Endothelial cell of hepatic sinusoid (primary cell): ENCODE data around the gene OR5K4.

Source experiments
- in situ Hi-C: cut with HindIII; loops from 2 replicates; pipeline ENCODE4 v1.10.0; 2017; ENCODE audit warnings: low sequenced_read_pairs

The OR5K4 gene

DNA sequence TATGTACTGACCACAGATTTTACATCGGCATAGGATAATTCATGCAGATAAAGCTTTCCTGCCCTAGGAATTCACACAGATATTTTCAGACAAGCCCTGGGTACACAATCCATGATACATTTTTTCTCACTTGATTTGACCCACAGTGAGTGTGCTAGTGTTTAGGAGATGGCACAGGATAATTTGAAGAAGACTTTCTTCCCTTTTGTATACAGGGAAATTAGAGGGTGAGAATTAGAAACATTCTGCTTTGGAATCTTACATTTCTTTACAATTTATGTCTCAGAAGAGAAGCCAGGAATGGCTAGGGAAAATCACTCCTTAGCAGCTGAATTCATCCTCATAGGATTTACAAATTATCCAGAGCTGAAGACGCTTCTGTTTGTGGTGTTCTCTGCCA, at the start of gene OR5K4:
Gene OR5K4 (plus strand): TSS at position 301 of the 400 bp plus-strand sequence. CDS start 0 bp downstream, at position 301.
- in situ Hi-C loops = no loop called here

DNA sequence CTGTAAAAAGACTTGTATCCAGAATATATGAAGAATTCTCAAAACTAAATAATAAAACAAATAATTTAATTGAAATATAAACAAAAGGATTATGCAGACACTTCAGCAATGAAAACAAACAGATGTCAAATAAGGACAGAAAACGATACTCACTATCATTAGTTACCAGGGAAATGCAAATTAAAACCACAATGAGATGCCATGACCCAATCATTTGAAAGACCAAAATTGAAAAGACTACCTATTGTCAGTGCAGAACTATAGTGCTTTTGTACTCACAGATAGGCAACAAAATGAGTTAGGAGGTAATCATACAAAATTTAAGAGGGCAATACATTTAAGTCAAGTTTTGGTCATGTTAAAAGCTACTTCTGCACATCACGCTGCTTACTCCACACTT, 31.6 kb upstream of the OR5K4 start:
- in situ Hi-C loops = no loop called here

- in situ Hi-C loops = no loop called here
Observed at GRCh38 chr3:98322686-98323085, 31.0 kb upstream of the OR5K4 start.

DNA sequence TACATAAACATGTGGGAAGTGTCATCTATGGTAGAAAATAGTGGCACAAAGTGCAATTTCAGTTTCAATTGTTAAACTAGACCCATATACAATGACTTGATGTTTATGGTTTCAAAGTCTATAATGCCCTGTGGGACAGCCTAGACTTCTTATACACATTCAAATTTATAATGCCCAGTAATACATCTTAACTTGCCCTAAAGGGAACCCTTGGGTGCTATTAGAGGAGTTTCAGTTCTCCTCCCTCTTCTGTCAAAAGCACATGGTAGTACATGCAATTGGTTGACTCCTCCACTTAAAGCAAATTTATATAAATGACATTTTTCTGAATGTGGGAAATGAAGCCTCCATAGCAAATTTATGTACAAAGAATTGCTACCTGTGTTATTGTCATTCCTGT, 30.2 kb upstream of the OR5K4 start:
- in situ Hi-C loops = no loop called here

GRCh38 chr3:98325055-98325454, 28.6 kb upstream of the OR5K4 start:
- in situ Hi-C loops = no loop called here

- in situ Hi-C loops = no loop called here
Observed at GRCh38 chr3:98326105-98326893, 27.4 kb upstream of the OR5K4 start.

GRCh38 chr3:98326945-98327344, 26.7 kb upstream of the OR5K4 start:
- in situ Hi-C loops = no loop called here

- in situ Hi-C loops = no loop called here
Observed at GRCh38 chr3:98328933-98329332, 24.7 kb upstream of the OR5K4 start.

GRCh38 chr3:98329392-98330124, 24.1 kb upstream of the OR5K4 start:
- in situ Hi-C loops = no loop called here

DNA sequence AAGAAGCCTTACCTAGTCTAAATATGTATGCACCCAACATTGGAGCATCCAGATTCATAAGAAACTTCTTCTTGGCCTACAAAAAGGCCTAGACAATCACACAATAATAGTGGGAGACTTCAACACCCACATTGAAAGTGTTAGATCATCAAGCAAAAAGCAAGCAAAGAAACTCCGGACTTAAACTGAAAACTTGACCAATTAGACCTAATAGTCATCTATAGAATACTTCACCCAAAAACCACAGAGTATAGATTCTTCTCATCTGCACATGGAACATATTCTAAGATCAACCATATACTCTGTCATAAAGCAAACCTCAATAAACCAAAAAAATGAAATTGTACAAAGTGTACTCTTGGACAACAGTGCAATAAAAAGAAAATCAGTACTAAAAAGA, 22.3 kb upstream of the OR5K4 start:
- in situ Hi-C loops = no loop called here

GRCh38 chr3:98333989-98334606, 19.6 kb upstream of the OR5K4 start:
- in situ Hi-C loops = no loop called here

GRCh38 chr3:98339031-98339430, 14.6 kb upstream of the OR5K4 start:
- in situ Hi-C loops = no loop called here

DNA sequence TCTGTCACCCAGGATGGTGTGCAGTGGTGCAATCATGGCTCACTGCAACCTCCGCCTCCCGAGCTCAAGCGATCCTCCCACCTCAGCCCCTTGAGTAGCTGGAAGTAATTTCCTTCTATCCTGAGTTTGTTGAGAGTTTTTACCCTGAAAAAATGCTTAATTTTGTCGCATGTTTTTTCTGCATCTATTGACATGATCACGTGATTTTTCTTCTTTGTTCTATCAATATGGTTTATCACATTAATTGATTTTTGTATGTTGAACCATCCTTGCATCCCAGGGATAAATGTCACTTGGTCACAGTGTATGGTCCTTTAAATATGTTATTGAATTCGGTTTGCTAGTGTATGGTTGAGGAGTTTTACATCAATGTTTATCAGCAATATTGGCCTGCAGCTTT, 11.9 kb upstream of the OR5K4 start:
- in situ Hi-C loops = no loop called here

DNA sequence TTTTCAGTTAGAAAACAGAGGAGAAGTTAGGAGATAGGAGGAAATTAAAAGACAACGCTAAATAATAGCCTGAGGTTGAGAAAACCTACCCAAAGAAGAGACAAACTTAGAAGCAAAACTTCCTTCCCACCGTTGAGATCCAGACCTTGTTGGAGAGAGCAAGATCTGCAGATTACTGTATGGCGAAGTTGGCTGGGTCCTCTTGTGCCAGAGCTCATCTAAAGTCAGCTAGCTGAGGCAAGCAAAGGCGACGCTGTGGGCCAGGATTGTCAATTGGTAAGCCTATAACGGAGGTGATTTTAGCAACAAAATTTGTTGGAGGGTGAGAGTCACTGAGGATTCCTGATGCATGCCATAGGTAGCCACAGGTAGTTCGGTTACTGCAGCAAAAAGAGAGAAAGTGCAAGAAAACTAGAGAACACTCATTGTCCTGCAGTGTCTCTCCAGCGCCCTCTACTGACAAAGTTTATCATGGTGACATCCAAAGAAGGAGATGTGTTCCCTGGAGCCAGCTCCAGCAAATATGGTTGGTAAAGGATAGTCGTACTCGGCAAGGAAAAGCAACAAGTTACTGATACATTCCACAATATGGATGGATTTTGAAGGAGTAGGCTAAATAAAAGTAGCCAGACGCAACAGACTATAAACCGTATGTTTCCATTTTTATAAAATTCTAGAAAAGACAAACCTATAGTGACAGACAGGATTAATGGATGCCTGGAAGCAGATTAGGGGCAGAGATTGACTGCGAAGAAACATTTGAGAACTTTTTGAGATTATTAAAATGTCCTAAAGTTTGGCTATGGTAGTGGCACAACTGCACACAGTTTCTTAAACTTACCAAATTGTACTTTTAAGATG, 9.8 kb upstream of the OR5K4 start:
- in situ Hi-C loops = no loop called here

DNA sequence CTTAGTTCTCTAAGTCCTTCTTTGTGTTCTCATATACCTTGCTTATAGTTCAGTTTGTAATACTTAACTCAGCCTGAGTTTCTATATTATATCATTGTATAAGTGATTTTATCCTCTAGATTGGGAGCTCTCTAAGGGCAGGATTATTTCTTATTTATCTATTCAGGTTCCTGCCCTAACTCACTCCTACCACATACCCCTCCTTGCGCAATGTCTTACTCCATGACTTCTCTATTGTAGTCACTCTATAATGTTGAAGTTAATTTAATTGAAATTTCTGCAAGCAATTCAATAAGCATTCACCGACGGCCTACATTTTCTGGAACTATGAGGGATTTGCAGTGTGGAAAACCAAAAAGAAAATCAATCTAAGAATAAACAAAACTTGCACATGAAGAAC, 3.6 kb upstream of the OR5K4 start:
- in situ Hi-C loops = no loop called here

GRCh38 chr3:98359250-98359649, 5.6 kb downstream of the OR5K4 start:
- in situ Hi-C loops = no loop called here

DNA sequence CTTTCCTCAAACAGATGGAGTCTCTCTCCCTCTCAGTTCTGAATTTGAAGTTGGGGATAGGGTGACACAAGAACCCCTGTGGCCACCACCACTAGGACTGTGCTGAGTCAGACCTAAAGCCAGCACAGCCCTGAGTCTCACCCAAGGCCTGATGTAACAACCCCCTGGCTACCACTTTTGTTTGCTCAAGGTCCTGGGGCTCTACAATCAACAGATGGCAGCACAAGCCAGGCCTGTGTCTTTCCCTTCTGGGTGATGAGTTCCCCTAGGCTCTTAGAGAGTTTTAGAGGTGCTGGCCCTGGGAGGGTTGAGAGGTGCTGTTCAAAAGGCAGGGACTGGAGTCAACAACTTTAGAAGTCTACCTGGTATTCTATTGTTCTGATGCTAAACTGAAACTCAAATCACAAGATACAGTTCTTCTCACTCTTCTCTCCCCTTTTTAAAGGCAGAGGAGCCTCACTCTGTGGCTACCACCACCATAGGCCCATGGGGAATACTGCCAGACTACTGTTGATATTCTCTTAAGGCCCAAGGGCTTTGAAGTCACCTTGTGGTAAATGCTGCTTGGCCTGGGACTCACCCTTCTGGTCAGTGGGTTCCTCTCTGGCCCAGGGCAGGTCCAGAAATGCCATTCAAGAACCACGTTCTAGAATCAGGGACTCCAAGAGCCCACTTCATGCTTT, 6.5 kb downstream of the OR5K4 start:
- in situ Hi-C loops = no loop called here

DNA sequence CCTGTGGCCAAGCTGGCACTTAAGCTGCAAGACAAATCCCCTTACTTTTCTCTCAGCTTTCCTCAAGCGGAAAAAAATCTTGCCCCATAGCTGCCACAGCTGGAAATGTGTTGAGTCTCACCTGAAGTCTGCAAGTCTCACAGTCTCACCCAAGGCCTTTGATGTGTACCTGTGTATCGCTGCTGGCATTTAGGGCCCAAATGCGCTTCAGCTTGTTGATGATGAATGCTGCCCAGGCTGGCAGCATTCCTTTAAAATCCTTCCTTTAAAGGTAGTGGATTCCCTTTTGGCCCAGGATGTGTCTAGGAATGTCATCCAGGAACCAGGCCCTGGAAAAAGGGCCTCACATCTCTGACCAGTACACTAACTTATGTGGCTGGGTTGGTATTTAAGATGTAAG, 7.0 kb downstream of the OR5K4 start:
- in situ Hi-C loops = no loop called here

- in situ Hi-C loops = no loop called here
Observed at GRCh38 chr3:98361289-98361688, 7.6 kb downstream of the OR5K4 start.

DNA sequence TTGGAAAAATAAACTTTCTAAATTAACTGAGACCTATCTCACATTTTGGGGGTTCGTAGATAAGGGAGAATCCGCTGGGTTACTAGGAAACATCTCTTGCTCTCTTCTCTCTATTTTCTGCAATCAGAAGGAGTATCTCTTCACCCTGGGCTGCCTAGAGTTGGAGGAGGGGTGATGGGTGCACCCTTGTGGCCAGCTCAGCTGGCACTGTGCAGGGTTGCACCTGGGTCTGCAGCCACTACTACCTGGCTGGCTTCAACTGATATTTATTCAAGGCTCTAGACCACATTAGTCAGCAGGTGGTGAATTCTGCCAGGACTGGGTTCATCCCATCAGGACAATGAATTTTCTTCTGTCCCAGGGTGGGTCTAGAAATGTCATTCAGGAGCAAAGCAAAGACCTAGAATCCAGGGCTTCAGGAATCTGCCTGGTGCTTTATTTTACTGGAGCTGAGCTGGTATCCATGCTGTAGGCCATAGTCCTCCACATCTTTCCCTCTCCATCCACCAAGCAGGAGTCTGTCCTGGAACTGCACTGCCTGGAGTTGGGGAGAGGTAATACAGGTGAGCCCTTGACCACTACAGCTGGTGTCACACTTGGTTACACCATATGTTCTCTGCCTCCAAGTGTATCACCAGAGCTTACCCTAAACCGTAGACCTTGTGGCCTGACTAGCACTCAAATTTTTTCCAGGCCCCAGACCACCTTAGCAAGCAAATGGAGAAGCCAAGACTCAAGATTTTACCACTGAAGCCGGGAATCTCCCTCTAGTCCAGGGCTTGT, 14.0 kb downstream of the OR5K4 start:
- in situ Hi-C loops = no loop called here
